Sigmoid colon (tissue), 7 donors: Measurements from ENCODE around the gene RTL10. TPM values are rescaled to one million over a fixed set of nuclear protein-coding genes. Genes with fewer than 3 reads are reported as not detected.

Experiments
- DNase-seq: peaks from one replicate; pipeline ENCODE4 v3.0.0-alpha.2; 2019
- H3K27ac ChIP-seq, 4 donors: fragments of 200-600 bp; sonication (generic); one replicate each; pipeline ENCODE4 v1.5.1; 2016 to 2019; ENCODE audit warnings: mild to moderate bottlenecking in 1 of 4
- H3K27me3 ChIP-seq, 3 donors: fragments of 200-600 bp; sonication (generic); one replicate each; pipeline ENCODE4 v1.5.1; 2019; ENCODE audit warnings: mild to moderate bottlenecking in 1 of 3
- H3K36me3 ChIP-seq, 4 donors: fragments of 200-600 bp; sonication (generic); one replicate each; pipeline ENCODE4 v1.5.1; 2016 to 2019
- H3K4me1 ChIP-seq, 4 donors: fragments of 200-600 bp; sonication (generic); one replicate each; pipeline ENCODE4 v1.5.1; 2017 to 2019
- H3K4me3 ChIP-seq, 4 donors: fragments of 200-600 bp; sonication (generic); one replicate each; pipeline ENCODE4 v1.5.1; 2017 to 2019; ENCODE audit warnings: mild to moderate bottlenecking in 2 of 4, moderate library complexity in 1 of 4
- H3K9me3 ChIP-seq, 4 donors: fragments of 200-600 bp in 3 of 4; sonication (generic) in 3 of 4; one replicate each; pipeline versions ENCODE4 v1.5.1 to v1.6.1; 2013 to 2019
- CTCF ChIP-seq, 4 experiments: fragments of 450-650 bp in 3 of 4; fragments of 200-600 bp in 1 of 4; IDR thresholded peaks; one replicate each; pipeline ENCODE4 v1.5.1; 2016 to 2019; ENCODE audit warnings: antibody characterized with exemption in 4 of 4, mild to moderate bottlenecking in 3 of 4, moderate library complexity in 2 of 4
- EP300 ChIP-seq, 4 donors: sonication (generic); formaldehyde crosslinking; IDR thresholded peaks; one replicate each; pipeline ENCODE4 v1.6.1; 2017; ENCODE audit warnings: antibody characterized with exemption in 4 of 4
- POLR2A ChIP-seq, 2 donors: fragments of 450-650 bp; IDR thresholded peaks; one replicate each; pipeline ENCODE4 v1.6.1; 2016; ENCODE audit warnings: antibody characterized with exemption in 2 of 2, mild to moderate bottlenecking in 2 of 2, moderate library complexity in 2 of 2
- POLR2AphosphoS5 ChIP-seq, 4 donors: sonication (generic); formaldehyde crosslinking; IDR thresholded peaks; one replicate each; pipeline ENCODE4 v1.6.1; 2017; ENCODE audit warnings: antibody characterized with exemption in 4 of 4
- WGBS, 2 donors: extraction: QIAGEN DNeasy Blood & Tissue Kit; methylation state at CpG; one replicate each; pipeline ENCODE4 v1.1.7; 2013; 5-methylcytosine and 5-hydroxymethylcytosine counted together
- intact Hi-C: fragments of 100-400 bp; cut with DNase I; formaldehyde crosslinking; loops from one replicate; pipeline ENCODE4 v1.15.1; 2023
- polyA plus RNA-seq, 3 donors: library from polyadenylated mRNA; stranded (reverse); fragments of 200-250 nt; gene quantifications; one replicate each; pipeline ENCODE4 v1.2.3, GENCODE V29; 2013
- total RNA-seq, 4 donors: library from RNA; depleted of rRNA; stranded (reverse); fragments of >200 nt; gene quantifications; one replicate each; pipeline ENCODE4 v1.1.0, GENCODE V29; 2016
- donor health status: healthy with polysubstance abuse.
- donor health status: Bipolar disorder and iron deficiency.
- donor health status: healthy.

The RTL10 gene, protein sequence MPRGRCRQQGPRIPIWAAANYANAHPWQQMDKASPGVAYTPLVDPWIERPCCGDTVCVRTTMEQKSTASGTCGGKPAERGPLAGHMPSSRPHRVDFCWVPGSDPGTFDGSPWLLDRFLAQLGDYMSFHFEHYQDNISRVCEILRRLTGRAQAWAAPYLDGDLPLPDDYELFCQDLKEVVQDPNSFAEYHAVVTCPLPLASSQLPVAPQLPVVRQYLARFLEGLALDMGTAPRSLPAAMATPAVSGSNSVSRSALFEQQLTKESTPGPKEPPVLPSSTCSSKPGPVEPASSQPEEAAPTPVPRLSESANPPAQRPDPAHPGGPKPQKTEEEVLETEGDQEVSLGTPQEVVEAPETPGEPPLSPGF
- total RNA-seq: 10 to 100 TPM in 1 of 4 donors, 1 to 10 TPM in 3; 6.6 to 15.0 (median 8.7) TPM
- polyA plus RNA-seq: 1 to 10 TPM; 1.8 to 7.8 (median 2.8) TPM

DNA sequence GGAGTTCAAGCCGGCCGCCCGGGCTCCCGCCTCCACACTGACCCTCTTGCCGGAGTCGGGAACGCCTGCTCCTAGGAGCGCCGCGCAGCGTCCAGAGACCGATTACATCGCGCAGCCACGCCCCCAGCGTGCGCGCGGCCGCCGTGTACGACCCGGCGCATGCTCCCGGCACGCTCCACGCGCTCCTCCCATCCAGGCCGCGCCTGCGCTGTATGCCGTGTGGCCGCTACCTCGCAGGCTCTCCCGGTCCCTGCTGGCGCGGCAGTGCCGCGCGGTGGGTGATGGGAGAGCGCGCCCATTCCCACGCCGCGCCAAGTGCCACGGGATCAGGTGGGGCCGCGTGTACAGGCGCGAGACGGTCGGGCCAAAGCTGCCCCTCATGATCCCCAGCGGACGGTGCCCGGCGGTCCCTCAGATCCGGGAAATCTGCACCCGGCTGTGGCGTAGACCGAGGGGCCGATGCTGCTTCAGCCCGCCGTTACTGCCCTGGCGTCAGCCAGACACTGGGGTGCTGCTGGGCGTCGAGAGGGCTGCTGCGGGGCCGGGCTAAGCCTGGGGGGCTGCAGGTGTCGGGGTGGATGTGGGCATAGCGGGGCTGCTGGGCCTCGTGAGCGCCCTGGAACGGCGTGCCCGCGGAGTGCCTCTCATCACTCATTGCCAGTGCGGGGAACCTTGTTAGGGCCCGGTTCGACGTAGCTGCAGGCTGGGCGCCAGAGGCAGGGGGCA lies at the start of gene RTL10, which contains the start of gene GNB1L:
RTL10 (minus strand) TSS at position 97 of the 726 bp plus-strand sequence. CDS start 2,613 bp downstream, outside the sequence.
GNB1L (minus strand) TSS at position 97 of the 726 bp plus-strand sequence. CDS start 33,519 bp downstream, outside the sequence.
- intact Hi-C loops: loop anchor here (2.0 to 10.0 kb wide), 4 partner anchors 26 to 410 kb away; partner anchors contain the start of genes C22orf39 and ZDHHC8
- Histone ChIP-seq H3K9me3 (no peaks in the 10 kb centered on the region), H3K4me3 (peak within 1 kb of the TSS; percentile 69 to 95 (median 77)), H3K36me3 (peaks cover 9 to 26% (median 18%) of the 10 kb centered on the region in 4 donors), H3K27ac (peak within 1 kb of the TSS; percentile 95 to 97 (median 96)), H3K27me3 (no peaks in the 10 kb centered on the region), H3K4me1 (peaks cover 0 to 38% (median 27%) of the 10 kb centered on the region in 4 donors)
- WGBS, 2 donors: 0 to 1% methylated on average over 81 of the region's 81 CpGs
- DNase-seq: peak; percentile 98
- TF ChIP-seq CTCF (IDR thresholded peaks at IDR 0.05): no peak
- TF ChIP-seq EP300 (IDR thresholded peaks at IDR 0.05): peak in 1 of 4 donors; percentile 26
- peak; percentile 86 to 91 for TF ChIP-seq POLR2A (IDR thresholded peaks at IDR 0.05)
- TF ChIP-seq POLR2AphosphoS5 (IDR thresholded peaks at IDR 0.05): peak; percentile 85 to 98 (median 96)

- intact Hi-C loops: no loop called here
- no peaks in the 10 kb centered on the region for H3K9me3 ChIP-seq
- DNase-seq: no peak
- H3K27ac ChIP-seq: no peak overlapping the region
- no peaks in the 10 kb centered on the region for H3K4me1 ChIP-seq
- WGBS, 2 donors: 83 to 94% methylated on average over 16 of the region's 16 CpGs
- TF ChIP-seq EP300 (IDR thresholded peaks at IDR 0.05) (no peak), POLR2A (IDR thresholded peaks at IDR 0.05) (no peak), CTCF (IDR thresholded peaks at IDR 0.05) (no peak), POLR2AphosphoS5 (IDR thresholded peaks at IDR 0.05) (no peak)
- H3K36me3 ChIP-seq: peaks cover 0 to 56% (median under 1%) of the 10 kb centered on the region in 4 donors
- no peak overlapping the region for H3K4me3 ChIP-seq
- H3K27me3 ChIP-seq: no peaks in the 10 kb centered on the region
Observed at GRCh38 chr22:19904174-19904856, 49.6 kb upstream of the RTL10 start.

DNA sequence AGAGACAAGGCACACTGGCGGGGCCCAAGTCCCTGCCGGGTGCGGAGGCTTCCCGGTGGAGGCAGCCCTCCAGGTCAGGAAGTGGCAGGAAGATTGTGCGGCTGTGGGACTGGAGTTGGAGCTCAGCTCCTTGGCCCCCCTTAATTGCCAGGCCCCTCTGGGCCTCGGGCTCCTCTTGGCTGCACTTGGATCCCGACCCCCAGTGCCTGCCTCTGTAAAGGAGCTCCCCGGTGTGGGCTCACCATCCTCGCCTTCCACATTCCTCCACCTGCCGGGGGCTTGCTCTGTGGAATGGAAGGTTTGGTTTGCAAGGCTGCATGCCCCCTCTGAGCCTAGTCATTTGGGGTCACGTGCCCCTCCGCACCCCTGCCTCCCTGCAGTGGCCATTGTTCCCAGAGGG lies 48.8 kb upstream of the RTL10 start:
- no peaks in the 10 kb centered on the region for H3K9me3 ChIP-seq
- intact Hi-C loops: no loop called here
- H3K27me3 ChIP-seq: no peaks in the 10 kb centered on the region
- no peak overlapping the region for H3K4me3 ChIP-seq
- WGBS, 2 donors: 89 to 90% methylated on average over 12 of the region's 12 CpGs
- H3K27ac ChIP-seq: no peak overlapping the region
- H3K36me3 ChIP-seq: peaks cover 0 to 63% (median 3%) of the 10 kb centered on the region in 4 donors
- TF ChIP-seq CTCF (IDR thresholded peaks at IDR 0.05): no peak
- no peak for TF ChIP-seq POLR2A (IDR thresholded peaks at IDR 0.05)
- no peak for DNase-seq
- no peaks in the 10 kb centered on the region for H3K4me1 ChIP-seq

- no peak for TF ChIP-seq POLR2AphosphoS5 (IDR thresholded peaks at IDR 0.05)
- TF ChIP-seq POLR2A (IDR thresholded peaks at IDR 0.05): no peak
- TF ChIP-seq EP300 (IDR thresholded peaks at IDR 0.05): no peak
- no peak for TF ChIP-seq CTCF (IDR thresholded peaks at IDR 0.05)
- Histone ChIP-seq H3K4me3 (no peak overlapping the region), H3K4me1 (no peaks in the 10 kb centered on the region), H3K9me3 (no peaks in the 10 kb centered on the region), H3K27me3 (no peaks in the 10 kb centered on the region), H3K36me3 (peaks cover 0 to 63% (median 3%) of the 10 kb centered on the region in 4 donors), H3K27ac (no peak overlapping the region)
- no peak for DNase-seq
- intact Hi-C loops: no loop called here
- 88 to 96% methylated on average over 9 of the region's 9 CpGs for WGBS, 2 donors
Observed at GRCh38 chr22:19903031-19903430, 48.4 kb upstream of the RTL10 start.
